HL-60 (cell line): ENCODE measurements around the gene STH.

Experiments used
- DNase-seq, 2 experiments: peaks; one replicate each; pipeline ENCODE4 v3.0.0-alpha.2; 2010 to 2020; ENCODE audit warnings: low read depth in 1 of 2, low spot score in 1 of 2
- H3K27ac ChIP-seq: fragments of 250-450 bp; sonication (Bioruptor Pico); replicated peaks from 2 replicates; pipeline ENCODE4 v1.5.1; 2020; ENCODE audit warnings: mild to moderate bottlenecking, moderate library complexity
- H3K27me3 ChIP-seq: fragments of 250-450 bp; sonication (Bioruptor Pico); 2 replicates; pipeline ENCODE4 v1.5.1; 2021; ENCODE audit warnings: mild to moderate bottlenecking, moderate library complexity; ENCODE audit not compliant: insufficient read depth, poor library complexity, severe bottlenecking
- H3K4me3 ChIP-seq: replicated peaks from 2 replicates; pipeline ENCODE4 v1.5.1; 2011; ENCODE audit warnings: mild to moderate bottlenecking, control low read depth, low read length; ENCODE audit not compliant: insufficient read depth
- CTCF ChIP-seq: IDR thresholded peaks from one replicate; pipeline ENCODE4 v1.5.1; 2011; ENCODE audit warnings: low read length, control low read depth, inconsistent platforms; ENCODE audit not compliant: insufficient read depth
- GABPA ChIP-seq: IDR thresholded peaks from 2 replicates; pipeline ENCODE4 v1.6.1; 2012; ENCODE audit warnings: low read depth
- POLR2AphosphoS5 ChIP-seq: IDR thresholded peaks from 2 replicates; pipeline ENCODE4 v1.6.1; 2012; ENCODE audit warnings: low read depth
- REST ChIP-seq: IDR thresholded peaks from 2 replicates; pipeline ENCODE4 v1.6.1; 2012; ENCODE audit warnings: low read depth; ENCODE audit not compliant: insufficient replicate concordance
- SPI1 ChIP-seq: IDR thresholded peaks from 2 replicates; pipeline ENCODE4 v1.6.1; 2012; ENCODE audit warnings: low read depth, mild to moderate bottlenecking, borderline replicate concordance

Gene STH

GRCh38 chr17:46000292-46000691 lies 1.2 kb downstream of the STH start:
- no peak for DNase-seq
- H3K27ac ChIP-seq: no peak overlapping the region
- H3K27me3 ChIP-seq: no peaks in the 10 kb centered on the region
- no peak for TF ChIP-seq POLR2AphosphoS5
- TF ChIP-seq GABPA: no peak
- no peak for TF ChIP-seq CTCF
- no peak for TF ChIP-seq REST
- TF ChIP-seq SPI1: no peak
- H3K4me3 ChIP-seq: no peak overlapping the region

- TF ChIP-seq GABPA (no peak), CTCF (no peak), SPI1 (no peak)
- Histone ChIP-seq H3K27ac (no peak overlapping the region), H3K27me3 (no peaks in the 10 kb centered on the region), H3K4me3 (no peak overlapping the region)
- DNase-seq: no peak
Measured at GRCh38 chr17:46000757-46001156, 1.7 kb downstream of the STH start.

GRCh38 chr17:46001390-46002310 lies 2.6 kb downstream of the STH start:
- Histone ChIP-seq H3K27me3 (no peaks in the 10 kb centered on the region), H3K4me3 (no peak overlapping the region), H3K27ac (no peak overlapping the region)
- DNase-seq: no peak
- TF ChIP-seq SPI1: no peak
- TF ChIP-seq REST: no peak
- no peak for TF ChIP-seq CTCF
- TF ChIP-seq POLR2AphosphoS5: no peak
- TF ChIP-seq GABPA: no peak
